C1 segment of cervical spinal cord (tissue), 14 donors: ENCODE measurements around the gene UBE2B.
"Not testable (repeated sequence)": the region's sequence is repeated elsewhere in the genome, so short reads cannot be mapped to it uniquely, and the experiment has no call there.

Source experiments
- DNase-seq, 14 donors: peaks; one replicate each; lab custom pipeline; 2025; lab: John Stamatoyannopoulos, UW

UBE2B gene

DNA sequence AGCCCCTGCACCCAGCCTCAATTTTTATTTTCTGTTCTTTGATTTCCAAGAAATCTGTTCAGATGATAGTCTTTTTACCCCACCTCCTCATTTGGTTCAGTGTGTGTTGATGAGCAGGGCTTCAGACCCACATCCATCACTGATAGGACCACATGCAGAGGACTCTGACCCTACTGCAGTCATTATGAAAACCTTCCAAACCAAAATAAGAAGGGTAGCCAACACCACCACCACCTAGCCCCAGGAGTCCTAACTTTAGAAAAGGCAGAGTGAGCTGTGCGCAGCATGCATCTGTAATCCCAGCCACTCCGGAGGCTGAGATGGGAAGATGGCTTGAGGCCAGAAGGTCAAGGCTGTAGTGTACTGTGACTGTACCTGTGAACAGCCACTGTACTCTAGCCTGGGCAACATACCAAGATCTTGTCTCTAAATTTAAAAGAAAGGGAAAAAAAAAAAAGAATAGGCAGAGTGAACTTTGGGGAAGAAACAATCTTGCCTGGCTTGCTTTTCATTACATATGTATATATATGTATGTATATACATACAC is 27.3 kb downstream of the UBE2B start:
- no peak for DNase-seq

DNA sequence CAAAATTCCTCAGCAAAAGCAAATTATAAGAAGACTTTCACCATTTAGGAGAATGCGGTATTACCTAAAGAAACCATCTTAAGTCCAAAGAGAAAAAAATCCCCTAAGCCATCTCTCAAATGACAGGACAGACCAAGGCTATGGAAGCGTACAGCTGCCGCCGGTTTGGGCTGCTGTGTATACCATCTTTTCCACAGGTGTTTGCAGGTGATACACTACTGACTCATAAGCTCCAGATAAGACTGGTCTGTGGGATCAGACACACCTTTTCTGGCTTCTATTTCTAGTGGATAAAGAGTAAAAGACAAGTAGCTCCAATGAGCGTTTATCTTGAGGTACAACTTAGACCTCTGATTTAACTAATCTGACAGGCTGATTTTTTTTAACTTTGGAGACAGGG is 32.6 kb downstream of the UBE2B start:
- no peak for DNase-seq

DNA sequence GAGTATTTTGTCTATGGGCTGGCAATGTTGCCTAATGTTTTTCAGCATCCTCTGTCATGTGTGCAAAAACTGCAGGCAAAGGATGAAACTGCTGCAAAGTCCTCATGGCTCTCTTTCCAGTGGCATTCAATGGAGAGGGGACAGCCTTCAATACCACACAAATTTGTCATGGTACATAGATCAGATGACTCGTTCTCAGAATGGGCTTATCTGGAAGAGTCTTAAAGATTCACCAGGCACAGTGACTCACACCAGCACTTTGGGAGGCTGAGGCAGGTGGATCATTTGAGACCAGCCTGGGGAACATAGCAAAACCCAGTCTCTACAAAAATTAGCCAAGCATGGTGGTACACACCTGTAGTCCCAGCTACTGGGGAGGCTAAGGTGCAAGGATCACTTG is 35.0 kb downstream of the UBE2B start:
- DNase-seq = no peak

DNA sequence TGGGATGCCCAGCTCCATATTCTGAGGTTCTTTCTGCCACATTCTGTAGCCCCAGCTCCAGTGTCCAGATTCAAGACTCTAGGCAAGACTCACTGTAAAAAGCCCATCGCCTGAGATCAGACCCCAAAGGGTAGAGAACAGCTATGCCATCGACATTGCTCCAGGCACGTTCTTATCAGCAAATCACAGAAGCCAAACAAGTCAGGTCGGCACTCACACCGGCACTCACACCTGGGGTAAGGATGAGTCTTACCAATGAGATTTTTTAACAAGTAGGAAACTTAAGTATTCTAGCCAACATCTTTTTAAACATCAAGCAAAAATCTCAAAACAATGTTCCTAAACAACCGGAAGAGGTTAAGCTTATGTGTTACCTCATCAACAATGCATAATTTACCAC is 38.0 kb downstream of the UBE2B start:
- no peak for DNase-seq

DNA sequence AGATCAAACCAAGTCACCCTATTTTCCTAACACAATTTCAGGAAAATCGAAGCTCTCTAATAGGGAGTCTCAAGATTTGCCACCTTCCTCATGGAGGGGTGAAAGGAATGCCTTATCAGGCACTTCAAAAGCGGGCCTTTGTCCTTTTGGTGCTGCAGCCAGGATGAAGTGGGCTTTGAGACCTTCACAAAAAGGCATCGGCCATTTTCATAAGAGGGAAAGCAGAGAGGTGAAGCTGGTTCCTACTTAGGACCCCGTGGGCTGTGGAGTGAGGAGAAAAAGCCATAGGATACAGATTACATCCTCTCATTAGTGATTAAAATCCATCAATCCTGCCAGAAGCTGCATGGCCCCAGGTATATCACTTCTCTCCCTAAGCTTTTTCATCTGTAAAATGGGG is 39.5 kb downstream of the UBE2B start:
- DNase-seq = no peak

DNA sequence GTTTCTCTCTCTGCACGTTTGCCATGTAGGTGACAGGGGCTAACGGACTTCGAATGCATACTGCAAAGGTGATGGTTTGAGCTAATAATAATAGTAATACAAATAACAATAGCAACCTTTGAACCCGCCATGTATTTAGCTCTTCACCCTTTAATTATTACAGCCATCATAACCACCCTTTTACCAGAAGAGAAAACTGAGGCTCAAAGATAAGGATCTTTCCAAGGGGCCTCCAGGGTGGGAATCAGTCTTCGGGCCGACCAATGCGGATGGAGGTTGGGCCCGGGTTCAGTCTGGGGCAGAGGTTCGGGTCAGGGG is 39.8 kb downstream of the UBE2B start:
- DNase-seq = no peak

DNA sequence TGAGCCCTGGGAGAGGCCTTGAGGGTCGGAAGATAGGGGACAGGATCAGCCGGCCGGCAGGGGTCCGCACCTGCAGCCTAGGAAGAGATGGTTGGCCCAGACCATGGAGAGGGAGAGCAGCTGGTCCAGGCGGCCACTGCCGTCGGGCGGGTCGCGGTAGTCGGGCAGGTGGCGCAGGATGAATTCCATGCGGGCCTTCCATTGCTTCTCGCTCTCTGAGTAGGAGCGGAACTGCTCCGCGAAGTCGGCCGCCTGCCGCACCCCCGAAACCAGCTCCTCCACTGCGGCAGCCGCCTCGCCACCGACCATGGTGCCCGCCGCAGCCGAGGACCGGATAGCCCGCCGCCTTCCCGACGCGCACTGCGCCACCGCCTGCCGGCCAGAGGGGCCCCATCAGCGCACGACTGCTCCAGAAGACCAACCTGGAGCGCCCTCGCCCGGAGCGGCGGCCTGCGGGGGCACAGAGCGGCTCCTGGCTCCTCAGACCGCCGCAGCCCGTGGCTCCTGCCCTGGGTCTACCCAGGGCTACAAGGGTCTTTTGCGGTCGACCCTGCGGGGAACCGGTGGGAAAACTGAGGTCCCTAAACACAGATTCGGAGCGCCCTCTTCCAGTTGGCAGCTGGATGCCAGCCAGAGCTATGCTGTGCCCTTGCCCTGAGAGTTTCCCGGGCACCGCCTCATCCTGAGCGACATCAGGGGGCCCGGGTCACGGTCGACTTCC is 40.3 kb downstream of the UBE2B start, which contains the start of gene CDKN2AIPNL:
Gene CDKN2AIPNL (minus strand): TSS at position 336 of the 721 bp plus-strand sequence. CDS start 27 bp downstream, at position 309.
- peak; percentile 35 to 96 (median 84) for DNase-seq

DNA sequence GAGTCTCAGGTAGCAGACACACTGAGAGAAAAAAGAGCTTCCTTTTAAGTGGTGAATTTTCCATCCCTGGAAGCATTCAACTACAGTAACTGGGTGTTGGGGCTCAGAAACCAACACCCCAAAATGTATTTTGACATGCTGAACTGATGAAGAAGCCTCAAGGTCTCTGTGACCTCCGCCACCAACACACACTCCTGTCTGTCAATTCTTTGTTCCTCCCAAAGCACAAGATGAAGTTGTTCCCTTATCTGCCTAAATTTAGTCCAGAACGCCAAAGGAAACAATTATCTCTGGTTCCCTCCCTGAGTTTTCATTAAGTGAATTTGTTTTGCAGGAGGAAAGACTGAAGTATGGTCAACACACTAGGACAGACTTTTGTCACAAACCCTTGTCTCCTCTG is 41.7 kb downstream of the UBE2B start:
- DNase-seq = no peak

DNA sequence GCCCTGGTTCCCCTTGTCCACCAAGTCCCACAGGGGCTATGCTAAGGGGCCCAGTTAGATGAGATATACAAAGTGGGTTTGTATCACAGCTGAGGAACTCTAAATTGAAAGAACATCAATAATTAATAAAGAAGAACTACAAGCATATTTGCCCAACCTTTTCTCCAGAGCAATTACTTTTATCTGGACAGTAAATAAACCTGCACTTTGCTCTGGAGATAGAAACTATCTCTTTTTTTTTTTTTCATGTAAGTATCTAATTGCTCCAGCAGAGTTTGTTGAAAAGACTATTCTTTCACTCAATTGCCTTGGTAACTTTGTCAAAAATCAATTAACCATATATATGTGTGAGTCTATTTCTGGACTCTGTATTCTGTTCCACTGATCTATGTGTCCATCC is 46.3 kb downstream of the UBE2B start:
- no peak for DNase-seq

DNA sequence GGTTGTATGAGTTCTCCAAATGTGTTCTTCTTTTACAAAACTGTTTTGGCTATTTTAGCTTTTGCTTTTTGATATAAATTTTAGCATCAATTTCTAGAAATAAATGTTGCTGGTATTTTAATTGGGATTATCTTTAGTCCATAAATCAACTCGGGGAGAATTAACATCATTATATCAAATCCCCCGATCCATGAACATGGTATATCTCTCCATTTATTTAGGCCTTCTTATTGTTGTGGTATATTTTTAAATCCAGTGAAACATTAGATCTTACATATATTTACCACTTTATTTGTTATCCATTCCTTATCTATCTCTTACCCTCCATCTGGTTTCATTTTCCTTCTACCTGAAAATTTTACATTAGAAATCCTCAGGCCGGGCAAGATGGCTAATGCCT is 47.6 kb downstream of the UBE2B start:
- DNase-seq = no peak

DNA sequence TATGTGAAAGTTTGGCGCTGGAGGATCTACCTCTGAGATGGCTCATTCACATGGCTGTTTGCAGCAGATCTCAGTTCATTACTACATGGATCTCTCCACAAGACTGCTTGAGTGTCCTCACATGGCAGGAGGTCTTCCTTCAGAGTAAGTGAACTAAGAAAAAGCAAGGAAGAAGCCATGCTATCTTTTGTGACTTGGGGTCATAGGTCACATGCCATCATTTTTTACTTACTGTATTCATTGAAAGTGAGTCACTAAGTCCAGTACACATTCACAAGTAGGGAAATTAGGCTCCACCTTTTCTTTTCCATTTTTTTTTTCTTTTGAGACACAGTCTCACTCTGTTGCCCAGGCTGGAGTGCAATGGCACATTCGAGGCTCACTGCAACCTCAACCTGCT is 49.0 kb downstream of the UBE2B start:
- no peak for DNase-seq

DNA sequence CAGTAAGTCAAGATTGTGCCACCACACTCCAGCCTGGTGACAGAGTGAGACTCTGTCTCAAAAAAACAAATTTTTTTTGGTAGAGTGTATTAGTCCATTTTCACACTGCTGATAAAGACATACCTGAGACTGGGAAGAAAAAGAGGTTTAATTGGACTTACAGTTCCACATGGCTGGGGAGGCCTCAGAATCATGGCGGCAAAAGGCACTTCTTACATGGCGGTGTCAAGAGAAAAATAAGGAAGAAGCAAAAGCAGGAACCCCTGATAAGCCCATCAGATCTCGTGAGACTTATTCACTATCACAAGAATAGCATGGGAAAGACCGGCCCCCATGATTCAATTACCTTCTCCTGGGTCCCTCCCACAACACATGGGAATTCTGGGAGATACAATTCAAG is 49.7 kb downstream of the UBE2B start:
- not testable (repeated sequence) for DNase-seq

DNA sequence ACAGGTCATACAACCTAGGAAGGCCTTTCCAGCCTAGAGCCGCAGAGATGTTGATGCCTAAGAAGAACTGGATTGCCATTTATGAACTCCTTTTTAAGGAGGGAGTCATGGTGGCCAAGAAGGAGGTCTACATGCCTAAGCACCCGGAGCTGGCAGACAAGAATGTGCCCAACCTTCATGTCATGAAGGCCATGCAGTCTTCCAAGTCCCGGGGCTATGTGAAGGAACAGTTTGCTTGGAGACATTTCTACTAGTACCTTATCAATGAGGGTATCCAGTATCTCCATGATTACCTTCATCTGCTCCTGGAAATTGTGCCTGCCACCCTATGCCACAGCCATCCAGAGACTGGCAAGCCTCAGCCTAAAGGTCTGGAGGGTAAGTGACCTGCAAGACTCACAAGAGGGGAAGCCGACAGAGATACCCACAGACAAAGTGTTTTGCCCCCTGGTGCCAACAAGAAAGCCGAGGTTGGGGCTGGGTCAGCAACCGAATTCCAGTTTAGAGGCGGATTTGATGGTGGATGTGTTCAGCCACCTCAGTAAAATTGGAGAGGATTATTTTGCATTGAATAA is 51.5 kb downstream of the UBE2B start:
- DNase-seq = no peak

DNA sequence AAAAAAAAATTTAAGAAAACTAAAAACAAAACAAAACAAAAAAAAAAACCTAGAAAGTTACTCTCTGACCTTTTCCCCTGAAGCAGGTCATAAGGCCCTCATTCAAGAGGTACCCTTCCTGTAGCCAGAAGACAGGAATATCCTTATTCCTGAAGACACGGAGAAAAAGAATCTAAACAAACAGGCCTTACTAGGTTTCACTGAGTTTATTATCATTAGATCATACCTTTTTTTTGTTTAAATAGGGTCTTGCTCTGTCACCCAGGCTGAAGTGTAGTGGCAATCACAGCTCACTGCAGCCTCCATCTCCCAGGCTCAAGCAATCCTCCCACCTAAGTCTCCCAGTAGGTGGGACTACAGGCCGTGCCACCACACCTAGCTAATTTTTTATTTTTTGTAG is 52.0 kb downstream of the UBE2B start:
- DNase-seq = no peak

DNA sequence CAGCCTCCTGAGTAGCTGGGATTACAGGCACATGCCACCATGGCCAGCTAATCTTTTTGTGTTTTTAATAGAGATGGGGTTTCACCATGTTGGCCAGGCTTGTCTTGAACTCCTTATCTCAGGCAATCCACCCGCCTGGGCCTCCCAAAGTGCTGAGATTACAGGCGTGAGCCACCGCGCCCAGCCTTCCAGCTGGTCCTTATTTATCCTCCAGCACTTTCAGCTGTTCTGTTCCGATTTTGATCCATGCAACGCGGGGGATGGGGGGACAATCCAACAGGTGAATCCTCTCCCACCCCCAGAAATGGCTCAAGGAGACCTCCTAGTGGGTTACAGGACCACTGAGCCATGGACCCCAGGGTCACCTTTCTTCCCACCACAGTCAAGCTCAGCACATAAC is 55.0 kb downstream of the UBE2B start:
- DNase-seq = no peak

DNA sequence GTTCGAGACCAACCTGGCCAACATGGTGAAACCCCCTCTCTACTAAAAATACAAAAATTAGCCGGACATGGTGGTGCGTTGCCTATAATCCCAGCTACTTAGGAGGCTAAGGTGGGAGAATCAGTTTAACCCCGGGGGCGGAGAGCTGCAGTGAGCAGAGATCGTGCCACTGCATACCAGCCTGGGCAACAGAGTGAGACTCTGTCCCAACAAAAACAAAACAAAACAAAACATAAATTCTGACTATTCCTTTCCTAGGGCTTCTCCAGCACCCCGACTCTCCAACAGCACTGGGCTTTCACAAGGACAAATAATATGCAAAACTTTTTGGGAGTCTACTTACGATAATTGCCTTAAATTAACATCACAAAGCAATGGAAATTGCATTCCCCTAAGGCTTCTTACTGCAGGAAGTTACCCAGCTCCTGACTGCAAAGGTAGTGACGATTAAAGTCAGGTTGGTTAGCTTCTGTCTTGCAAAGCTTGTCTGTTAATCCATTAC is 56.2 kb downstream of the UBE2B start:
- DNase-seq = no peak

DNA sequence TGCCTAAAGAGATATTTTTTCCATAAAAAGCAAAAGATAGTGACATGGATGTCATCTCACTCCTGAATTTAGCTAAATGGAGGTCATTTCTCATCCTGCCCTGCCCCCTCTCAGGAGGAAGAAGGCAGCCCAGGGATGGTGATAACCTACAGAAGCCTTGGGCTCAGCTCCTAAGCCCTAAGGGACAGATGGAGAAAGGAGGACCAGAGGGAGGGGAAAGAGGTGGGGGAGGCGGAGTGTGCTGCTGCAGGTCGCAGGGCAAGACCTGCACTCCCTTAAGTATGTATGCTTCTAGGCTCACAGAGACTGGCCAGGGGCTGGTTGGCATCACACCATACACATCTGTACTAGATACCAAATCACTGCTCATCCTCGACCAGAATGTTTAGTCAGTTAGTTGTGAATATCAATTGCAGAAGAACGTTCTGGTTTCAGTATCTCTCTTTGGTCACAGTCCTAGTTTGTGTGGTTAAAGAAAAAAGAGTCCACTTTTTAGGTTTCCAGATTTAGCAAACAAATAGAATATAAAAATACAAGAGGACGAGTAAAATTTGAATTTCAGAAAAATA is 58.7 kb downstream of the UBE2B start:
- DNase-seq = no peak

DNA sequence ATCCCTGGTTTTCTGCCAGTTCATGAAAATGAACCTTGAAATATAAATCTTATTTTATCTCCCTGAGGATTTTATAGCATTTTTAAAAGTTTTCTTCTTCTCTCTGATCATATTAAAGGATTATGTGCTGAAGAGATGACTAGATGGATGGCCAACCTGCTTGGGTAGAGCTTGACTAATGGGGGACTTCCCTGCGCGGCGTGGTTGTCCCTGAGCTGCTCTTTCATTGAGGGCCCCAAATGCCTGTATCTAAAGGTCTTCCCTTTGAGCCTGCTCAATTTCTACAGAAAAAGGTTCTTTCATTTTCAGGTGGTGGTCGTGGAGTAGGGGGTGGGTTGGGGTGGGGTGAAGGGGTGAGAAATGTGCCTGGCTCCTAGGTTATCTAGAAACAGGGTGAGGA is 60.8 kb downstream of the UBE2B start:
- DNase-seq = no peak

DNA sequence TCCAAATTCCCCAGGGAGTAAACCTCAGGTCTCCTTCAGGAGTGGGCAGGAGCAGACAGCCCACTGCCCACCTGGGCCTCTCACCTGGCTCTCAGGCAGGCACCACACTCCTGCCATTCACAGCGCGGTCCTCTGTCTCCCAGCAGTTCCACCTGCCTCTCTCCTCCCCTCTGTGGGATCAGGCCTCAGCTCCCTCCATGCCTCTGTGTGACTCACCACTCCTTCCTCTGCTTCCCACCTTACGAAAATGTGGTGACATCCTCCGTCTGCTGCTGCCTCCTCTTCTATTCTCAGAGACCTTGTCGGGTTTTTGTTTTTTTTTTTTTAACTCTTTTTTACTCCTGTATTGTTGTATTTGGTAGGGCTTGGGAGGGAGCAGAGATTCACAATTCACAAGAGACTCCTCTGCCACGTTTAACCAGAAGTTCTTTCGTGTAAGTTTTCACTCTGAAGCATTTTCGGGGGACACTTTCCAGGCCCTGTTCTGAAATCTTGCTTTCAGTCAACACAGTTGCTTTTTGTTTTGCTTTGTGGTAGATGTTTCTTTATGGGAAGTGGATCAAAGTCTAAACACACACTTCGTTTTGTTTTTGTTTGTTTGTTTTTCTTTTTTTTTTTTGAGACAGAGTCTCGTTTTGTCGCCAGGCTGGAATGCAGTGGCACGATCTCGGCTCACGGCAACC is 61.4 kb downstream of the UBE2B start:
- DNase-seq = no peak

DNA sequence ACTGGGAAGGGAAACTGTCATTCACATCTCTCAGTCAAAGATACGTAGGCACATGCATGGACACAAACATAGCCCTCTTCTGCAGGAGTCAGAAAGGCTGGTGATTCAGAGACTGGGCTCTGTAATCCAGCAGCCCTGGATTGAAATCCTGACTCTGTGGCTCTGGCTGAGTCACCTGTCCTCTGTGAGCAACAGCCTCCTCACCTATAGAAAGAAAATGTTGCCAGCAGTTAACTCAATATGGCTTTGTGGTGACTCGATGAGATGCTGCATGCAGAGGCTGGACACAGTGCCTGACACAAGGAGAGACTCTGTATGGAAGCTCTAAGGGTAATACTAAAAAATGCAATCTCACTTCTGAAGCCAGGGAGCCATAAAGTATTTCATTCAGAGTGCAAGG is 64.2 kb downstream of the UBE2B start:
- no peak for DNase-seq

DNA sequence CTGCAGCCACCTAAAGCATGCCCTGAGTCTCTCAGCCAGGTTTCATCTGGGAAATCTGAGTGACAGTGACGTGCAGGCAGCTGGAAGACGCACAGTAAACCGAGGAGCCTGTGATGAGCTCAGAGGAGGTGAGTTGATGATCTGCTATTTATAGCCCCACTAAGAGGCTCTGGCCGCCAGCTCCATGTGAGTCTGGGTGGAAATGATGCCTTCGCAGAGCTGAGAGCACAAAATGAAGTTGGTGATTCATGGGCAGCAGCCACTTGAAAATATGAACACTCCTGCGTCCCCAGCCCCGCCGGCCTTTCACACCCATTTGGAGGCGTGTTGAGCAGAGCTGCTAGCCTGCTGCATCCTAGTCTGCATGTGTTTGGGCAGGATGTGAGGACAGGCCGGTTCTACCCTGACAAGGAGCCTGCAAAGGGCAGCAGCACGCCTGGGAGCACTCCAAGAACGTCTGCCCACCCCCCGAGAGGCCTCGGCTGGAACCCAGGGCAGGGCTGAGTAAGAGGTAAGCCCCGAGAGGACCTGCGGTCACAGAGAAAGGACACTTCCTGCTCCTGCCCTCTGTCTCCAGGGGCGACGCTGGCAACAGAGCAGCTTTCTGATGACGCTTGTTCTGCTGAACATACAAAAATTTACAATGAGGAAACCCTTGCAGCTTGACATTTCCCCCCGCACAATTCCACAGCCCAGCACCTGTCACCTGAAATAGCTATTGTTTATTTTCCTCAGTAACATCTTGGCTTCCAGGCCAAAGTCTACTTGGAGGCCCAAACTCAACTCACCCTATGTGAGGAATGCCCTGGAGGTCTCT is 65.4 kb downstream of the UBE2B start:
- DNase-seq = peak in 1 of 14 donors; percentile 77
